Measurements from ENCODE around the gene GPR37. TPM values are rescaled to one million over a fixed set of nuclear protein-coding genes. Genes with fewer than 3 reads are reported as not detected.

The GPR37 gene
- total RNA-seq, 1 donor from 2014 or later: 43.7 TPM

- no peak overlapping the region for H3K27ac Mint-ChIP-seq (ENCODE audit: unreplicated experiment)
- H3K9me3 Mint-ChIP-seq (ENCODE audit: unreplicated experiment): no peaks in the 10 kb centered on the region
- H3K27me3 Mint-ChIP-seq (ENCODE audit: unreplicated experiment): peaks cover 6% of the 10 kb centered on the region
- H3K36me3 Mint-ChIP-seq (ENCODE audit: unreplicated experiment): no peaks in the 10 kb centered on the region
- no peaks in the 10 kb centered on the region for H3K4me1 Mint-ChIP-seq (ENCODE audit: unreplicated experiment)
- no peak overlapping the region for H3K4me3 Mint-ChIP-seq (ENCODE audit: unreplicated experiment)
- no peak for TF ChIP-seq CTCF (IDR thresholded peaks at IDR 0.05)
- no peak for DNase-seq (ENCODE audit: extremely low spot score, unreplicated experiment)
Measured at GRCh38 chr7:124810605-124811004, 45.0 kb upstream of the GPR37 start.

GRCh38 chr7:124808206-124808605, 42.6 kb upstream of the GPR37 start:
- Mint-ChIP-seq H3K36me3 (ENCODE audit: unreplicated experiment) (no peaks in the 10 kb centered on the region), H3K4me1 (ENCODE audit: unreplicated experiment) (no peaks in the 10 kb centered on the region), H3K27ac (ENCODE audit: unreplicated experiment) (no peak overlapping the region), H3K27me3 (ENCODE audit: unreplicated experiment) (peaks cover 3% of the 10 kb centered on the region), H3K4me3 (ENCODE audit: unreplicated experiment) (no peak overlapping the region), H3K9me3 (ENCODE audit: unreplicated experiment) (no peaks in the 10 kb centered on the region)
- no peak for TF ChIP-seq CTCF (IDR thresholded peaks at IDR 0.05)
- no peak for DNase-seq (ENCODE audit: extremely low spot score, unreplicated experiment)

- no peak for DNase-seq (ENCODE audit: extremely low spot score, unreplicated experiment)
- Mint-ChIP-seq H3K4me1 (ENCODE audit: unreplicated experiment) (no peaks in the 10 kb centered on the region), H3K36me3 (ENCODE audit: unreplicated experiment) (no peaks in the 10 kb centered on the region), H3K27me3 (ENCODE audit: unreplicated experiment) (peaks cover 4% of the 10 kb centered on the region), H3K4me3 (ENCODE audit: unreplicated experiment) (no peak overlapping the region), H3K9me3 (ENCODE audit: unreplicated experiment) (peaks cover 2% of the 10 kb centered on the region), H3K27ac (ENCODE audit: unreplicated experiment) (no peak overlapping the region)
- TF ChIP-seq CTCF (IDR thresholded peaks at IDR 0.05): no peak
Measured at GRCh38 chr7:124801330-124801895, 35.8 kb upstream of the GPR37 start.

- Mint-ChIP-seq H3K27ac (ENCODE audit: unreplicated experiment) (no peak overlapping the region), H3K4me3 (ENCODE audit: unreplicated experiment) (no peak overlapping the region), H3K4me1 (ENCODE audit: unreplicated experiment) (no peaks in the 10 kb centered on the region), H3K36me3 (ENCODE audit: unreplicated experiment) (peaks cover 3% of the 10 kb centered on the region), H3K27me3 (ENCODE audit: unreplicated experiment) (peaks cover 4% of the 10 kb centered on the region), H3K9me3 (ENCODE audit: unreplicated experiment) (peaks cover 11% of the 10 kb centered on the region)
- no peak for DNase-seq (ENCODE audit: extremely low spot score, unreplicated experiment)
- no peak for TF ChIP-seq CTCF (IDR thresholded peaks at IDR 0.05)
Measured at GRCh38 chr7:124800386-124800785, 34.8 kb upstream of the GPR37 start.

- Mint-ChIP-seq H3K4me1 (ENCODE audit: unreplicated experiment) (no peaks in the 10 kb centered on the region), H3K36me3 (ENCODE audit: unreplicated experiment) (peaks cover 3% of the 10 kb centered on the region), H3K27ac (ENCODE audit: unreplicated experiment) (no peak overlapping the region), H3K4me3 (ENCODE audit: unreplicated experiment) (no peak overlapping the region), H3K9me3 (ENCODE audit: unreplicated experiment) (peaks cover 14% of the 10 kb centered on the region), H3K27me3 (ENCODE audit: unreplicated experiment) (peaks cover 4% of the 10 kb centered on the region)
- DNase-seq (ENCODE audit: extremely low spot score, unreplicated experiment): no peak
- no peak for TF ChIP-seq CTCF (IDR thresholded peaks at IDR 0.05)
Measured at GRCh38 chr7:124799448-124799847, 33.9 kb upstream of the GPR37 start.
